Heart left ventricle (tissue), 16 donors: ENCODE results near the gene PILRA. TPM values are rescaled to one million over a fixed set of nuclear protein-coding genes. Genes with fewer than 3 reads are reported as not detected.
A peak's percentile ranks its signal among the peaks of the same experiment; 100 is the strongest.

Experiments used
- ATAC-seq, 4 donors: fragments of 200-7000 bp; cut with Tn5 transposase; one replicate each; pipeline ENCODE4 v1.9.1; 2020 to 2022; ENCODE audit warnings: moderate library complexity in 4 of 4, mild to moderate bottlenecking in 3 of 4, moderate number of reproducible peaks in 1 of 4
- DNase-seq, 5 donors: peaks; one replicate each; pipeline ENCODE4 v3.0.0-alpha.2; 2020
- H3K27ac ChIP-seq, 12 donors: fragments of 200-600 bp; sonication (generic) in 4 of 12; one replicate each; pipeline versions ENCODE4 v1.5.0 to v1.8.0; 2016 to 2022; ENCODE audit warnings: mild to moderate bottlenecking in 2 of 12
- H3K27me3 ChIP-seq, 9 donors: fragments of 200-600 bp; sonication (generic) in 2 of 9; one replicate each; pipeline versions ENCODE4 v1.5.1 to v1.8.0; 2016 to 2022; ENCODE audit warnings: mild to moderate bottlenecking in 3 of 9
- H3K36me3 ChIP-seq, 9 donors: fragments of 200-600 bp; sonication (generic) in 2 of 9; one replicate each; pipeline versions ENCODE4 v1.5.0 to v1.8.0; 2018 to 2022; ENCODE audit warnings: mild to moderate bottlenecking in 2 of 9
- H3K4me1 ChIP-seq, 12 donors: fragments of 200-600 bp; sonication (generic) in 4 of 12; one replicate each; pipeline versions ENCODE4 v1.5.0 to v1.8.0; 2016 to 2022; ENCODE audit warnings: mild to moderate bottlenecking in 3 of 12
- H3K4me3 ChIP-seq, 12 donors: fragments of 200-600 bp; sonication (generic) in 4 of 12; one replicate each; pipeline versions ENCODE4 v1.5.0 to v1.8.0; 2017 to 2022; ENCODE audit warnings: mild to moderate bottlenecking in 9 of 12, moderate library complexity in 4 of 12
- H3K9me3 ChIP-seq, 12 donors: fragments of 200-600 bp; sonication (generic) in 4 of 12; one replicate each; pipeline versions ENCODE4 v1.5.0 to v1.8.0; 2016 to 2022; ENCODE audit warnings: mild to moderate bottlenecking in 1 of 12
- POLR2A ChIP-seq, 2 donors: fragments of 450-650 bp; IDR thresholded peaks; one replicate each; pipeline ENCODE4 v1.6.1; 2017; ENCODE audit warnings: antibody characterized with exemption in 2 of 2, mild to moderate bottlenecking in 2 of 2, moderate library complexity in 2 of 2
- WGBS, 4 donors: extraction: QIAGEN DNeasy Blood & Tissue Kit in 2 of 4; methylation state at CpG; one replicate each; pipeline versions ENCODE4 v1.1.5 to v1.1.7; 2013 to 2018; 5-methylcytosine and 5-hydroxymethylcytosine counted together
- intact Hi-C, 10 donors: fragments of 100-400 bp; cut with DNase I; formaldehyde crosslinking; loops; one replicate each; pipeline versions ENCODE4 v1.11.1 to v1.14.2; 2022
- polyA plus RNA-seq, 2 donors: library from polyadenylated mRNA; stranded (reverse); fragments of 200-250 nt; gene quantifications; one replicate each; pipeline ENCODE4 v1.2.3, GENCODE V29; 2013
- total RNA-seq, 9 donors: library from RNA; depleted of rRNA in 2 of 9; stranded (reverse); fragments of >200 nt in 2 of 9; fragmentation: NEBNext Ultra II Directional in 3 of 9; extraction: Animal tissue kit (Norgen Biotek cat#: 25700) in 3 of 9; gene quantifications; one replicate each; pipeline versions ENCODE4 v1.1.0 to v1.2.4, GENCODE V29; 2016 to 2023
- TF ChIP-seq, protein P1 (sequence below), 12 donors: fragments of 200-600 bp; sonication (generic) in 4 of 12; IDR thresholded peaks; one replicate each; pipeline versions ENCODE4 v1.5.0 to v1.8.0; 2018 to 2022; ENCODE audit warnings: antibody characterized with exemption in 12 of 12, mild to moderate bottlenecking in 5 of 12
- donor health status: ischemic (EF 13 %, LVEDD 7.1; RV severe dilation, severe dysfunction).
- donor health status: healthy with polysubstance abuse.
- donor health status: DM: no; HTN: yes; CAD: no.
- donor health status: DM: no; HTN: no; CAD: no.
- donor health status: ischemic (EF 25% LVEDD 6.9; RV normal size, moderate dysfunction).
- donor health status: ischemic (EF 25% LVEDD 5.7; RV mildly dilated, moderate dysfunction).
- donor health status: healthy.
- donor health status: DM: yes; HTN: yes; CAD: no.
- donor health status: ischemic (EF 35%, LVEDD 5.7; RV mildly dilated, moderate dysfunction).
- donor health status: nonischemic (EF 11% LVEDD 7.7; RV severe dilation, severe dysfunction).
- donor health status: DM: yes; HTN: yes; CAD: no.
- donor health status: PGD.
- donor health status: ischemic (EF 29% LVEDD 5.4; RV normal size, mild dysfunction).
- donor health status: nonischemic (EF 23%, LVEDD 6.1; RV moderate dilation, normal function).

Gene PILRA
- total and polyA plus RNA-seq, 11 donors: 0.69 to 30.5 (median 3.4) TPM

DNA sequence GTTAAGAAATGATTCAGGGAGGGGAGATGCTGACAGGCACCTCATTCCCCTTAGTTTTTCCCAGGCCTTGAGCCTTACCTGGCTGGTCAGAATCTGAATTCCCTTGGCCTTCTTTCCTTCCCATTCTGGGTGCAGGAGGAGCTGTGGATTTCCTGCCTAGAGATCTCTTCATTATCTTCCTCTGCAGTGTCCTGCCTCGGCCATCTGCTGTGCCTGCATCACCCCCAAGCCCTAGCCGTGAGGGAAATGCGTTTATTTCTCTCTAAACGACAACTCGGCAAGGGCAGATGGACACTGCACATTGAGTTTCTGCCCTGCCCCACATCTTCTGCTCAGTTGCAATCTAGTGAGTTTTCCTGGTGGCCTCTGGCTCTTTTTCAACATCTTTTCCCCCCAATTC lies 28.5 kb downstream of the PILRA start:
- no peak overlapping the region for H3K27ac ChIP-seq
- 73 to 76% (median 75%) methylated on average over 5 of the region's 5 CpGs for WGBS, 4 donors
- peaks cover 0 to 25% (median 0%) of the 10 kb centered on the region in 12 donors for H3K4me1 ChIP-seq
- no peak for DNase-seq
- no peaks in the 10 kb centered on the region for H3K27me3 ChIP-seq
- H3K4me3 ChIP-seq: no peak overlapping the region
- intact Hi-C loops: no loop called here
- ATAC-seq: no peak
- TF ChIP-seq, protein P1, sequence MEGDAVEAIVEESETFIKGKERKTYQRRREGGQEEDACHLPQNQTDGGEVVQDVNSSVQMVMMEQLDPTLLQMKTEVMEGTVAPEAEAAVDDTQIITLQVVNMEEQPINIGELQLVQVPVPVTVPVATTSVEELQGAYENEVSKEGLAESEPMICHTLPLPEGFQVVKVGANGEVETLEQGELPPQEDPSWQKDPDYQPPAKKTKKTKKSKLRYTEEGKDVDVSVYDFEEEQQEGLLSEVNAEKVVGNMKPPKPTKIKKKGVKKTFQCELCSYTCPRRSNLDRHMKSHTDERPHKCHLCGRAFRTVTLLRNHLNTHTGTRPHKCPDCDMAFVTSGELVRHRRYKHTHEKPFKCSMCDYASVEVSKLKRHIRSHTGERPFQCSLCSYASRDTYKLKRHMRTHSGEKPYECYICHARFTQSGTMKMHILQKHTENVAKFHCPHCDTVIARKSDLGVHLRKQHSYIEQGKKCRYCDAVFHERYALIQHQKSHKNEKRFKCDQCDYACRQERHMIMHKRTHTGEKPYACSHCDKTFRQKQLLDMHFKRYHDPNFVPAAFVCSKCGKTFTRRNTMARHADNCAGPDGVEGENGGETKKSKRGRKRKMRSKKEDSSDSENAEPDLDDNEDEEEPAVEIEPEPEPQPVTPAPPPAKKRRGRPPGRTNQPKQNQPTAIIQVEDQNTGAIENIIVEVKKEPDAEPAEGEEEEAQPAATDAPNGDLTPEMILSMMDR (IDR thresholded peaks at IDR 0.05): no peak
- no peak for TF ChIP-seq POLR2A (IDR thresholded peaks at IDR 0.05)
- H3K36me3 ChIP-seq: peaks cover 0 to 19% (median 0%) of the 10 kb centered on the region in 9 donors
- no peaks in the 10 kb centered on the region for H3K9me3 ChIP-seq

DNA sequence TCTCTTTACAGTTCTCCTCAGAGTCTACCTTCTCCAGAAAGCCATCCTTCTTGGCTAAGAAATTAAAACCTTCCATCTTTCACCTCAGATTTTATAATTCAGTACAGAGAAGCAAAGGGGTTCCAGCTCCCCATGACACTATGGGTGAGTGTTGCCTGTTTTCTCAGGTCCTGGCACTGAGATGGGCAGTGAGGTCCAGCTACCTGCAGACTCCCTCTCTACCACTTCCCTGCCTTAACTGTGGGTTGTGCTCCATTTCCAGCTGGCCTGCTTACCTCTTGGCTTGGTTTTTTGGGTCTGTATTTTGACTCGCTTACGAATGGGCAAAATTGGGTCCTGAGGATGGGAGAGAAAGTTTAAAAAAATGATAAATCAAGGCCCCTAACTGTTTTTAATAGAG lies 29.0 kb downstream of the PILRA start:
- no peaks in the 10 kb centered on the region for H3K9me3 ChIP-seq
- ATAC-seq (no peak), DNase-seq (no peak)
- H3K4me1 ChIP-seq: peaks cover 0 to 21% (median 0%) of the 10 kb centered on the region in 12 donors
- no peak for TF ChIP-seq POLR2A (IDR thresholded peaks at IDR 0.05)
- TF ChIP-seq, protein P1 (IDR thresholded peaks at IDR 0.05): no peak
- H3K27me3 ChIP-seq: no peaks in the 10 kb centered on the region
- no peak overlapping the region for H3K27ac ChIP-seq
- 97 to 100% (median 98%) methylated on average over 2 of the region's 2 CpGs for WGBS, 4 donors
- intact Hi-C loops: no loop called here
- H3K4me3 ChIP-seq: no peak overlapping the region
- peaks cover 0 to 19% (median 0%) of the 10 kb centered on the region in 9 donors for H3K36me3 ChIP-seq

DNA sequence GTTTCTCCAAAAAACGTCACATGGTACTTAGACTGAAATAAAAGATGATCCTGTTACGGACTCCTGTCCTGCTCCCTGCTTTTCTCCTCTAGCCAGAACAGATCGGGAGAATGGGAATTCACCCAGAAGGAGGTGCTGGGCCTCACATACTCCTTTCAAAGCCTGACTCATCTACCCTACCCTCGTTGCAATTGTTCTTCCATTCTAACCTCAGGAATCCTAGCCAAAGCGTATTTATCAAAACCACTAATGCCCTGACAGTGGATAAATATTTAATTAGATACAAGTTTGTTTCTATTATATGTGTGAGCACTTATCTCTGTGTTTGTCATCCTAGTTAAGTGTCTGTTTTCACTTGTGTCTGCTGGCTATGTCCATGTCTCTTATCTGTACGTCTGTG lies 33.5 kb downstream of the PILRA start:
- Histone ChIP-seq H3K27ac (no peak overlapping the region), H3K36me3 (peaks cover 0 to 13% (median 0%) of the 10 kb centered on the region in 9 donors), H3K27me3 (no peaks in the 10 kb centered on the region), H3K4me1 (peaks cover 0 to 6% (median 0%) of the 10 kb centered on the region in 12 donors), H3K4me3 (no peak overlapping the region), H3K9me3 (no peaks in the 10 kb centered on the region)
- ATAC-seq: no peak
- intact Hi-C loops: no loop called here
- WGBS, 4 donors: 64 to 70% (median 69%) methylated on average over 6 of the region's 6 CpGs
- DNase-seq: no peak
- TF ChIP-seq POLR2A (IDR thresholded peaks at IDR 0.05): no peak
- TF ChIP-seq, protein P1 (IDR thresholded peaks at IDR 0.05): no peak

DNA sequence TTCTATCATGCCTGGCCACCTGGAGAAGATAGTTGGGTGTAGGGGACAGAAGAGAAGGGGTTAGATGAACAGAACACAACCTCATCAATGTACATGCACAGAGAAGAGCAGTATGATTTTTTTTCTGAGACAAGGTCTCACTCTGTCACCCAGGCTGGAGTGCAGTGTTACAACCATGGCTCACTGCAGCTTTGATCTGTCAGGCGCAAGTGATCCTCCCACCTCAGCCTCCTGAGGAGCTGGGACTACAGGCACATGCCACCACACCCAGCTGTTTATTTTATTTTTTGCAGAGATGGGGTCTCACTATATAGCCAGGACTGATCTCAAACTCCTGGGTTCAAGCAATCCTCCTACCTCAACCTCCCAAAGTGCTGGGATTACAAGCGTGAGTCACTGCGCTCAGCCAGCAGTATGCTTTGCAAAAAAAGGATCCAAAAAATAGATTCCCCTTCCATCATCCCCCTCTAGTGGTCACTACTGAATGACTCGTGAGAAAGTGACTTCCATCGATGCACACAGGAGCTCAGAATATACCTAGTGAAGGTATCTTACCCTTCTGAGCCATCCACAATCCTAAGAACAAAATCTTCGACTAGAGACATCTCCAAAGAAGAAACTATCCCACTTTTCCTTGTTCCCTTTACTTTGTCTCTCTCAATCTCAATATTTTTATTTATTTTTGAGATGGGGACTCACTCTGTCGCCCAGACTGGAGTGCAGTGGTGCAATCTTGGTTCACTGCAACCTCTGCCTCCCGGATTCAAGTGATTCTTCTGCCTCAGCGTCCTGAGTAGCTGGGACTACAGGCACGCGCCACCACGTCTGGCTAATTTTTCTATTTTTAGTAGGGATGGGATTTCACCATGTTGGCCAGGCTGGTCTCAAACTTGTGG lies 34.2 kb downstream of the PILRA start:
- intact Hi-C loops: no loop called here
- Histone ChIP-seq H3K36me3 (peaks cover 0 to 9% (median 0%) of the 10 kb centered on the region in 9 donors), H3K27me3 (no peaks in the 10 kb centered on the region), H3K27ac (no peak overlapping the region), H3K9me3 (no peaks in the 10 kb centered on the region), H3K4me1 (peaks cover 0 to 6% (median 0%) of the 10 kb centered on the region in 12 donors), H3K4me3 (no peak overlapping the region)
- DNase-seq (no peak), ATAC-seq (peak in 3 of 4 donors; percentile 71 to 81 (median 75))
- 55 to 57% (median 57%) methylated on average over 12 of the region's 12 CpGs for WGBS, 4 donors
- TF ChIP-seq, protein P1 (IDR thresholded peaks at IDR 0.05): peak; percentile 37 to 70 (median 54)
- TF ChIP-seq POLR2A (IDR thresholded peaks at IDR 0.05): no peak
